NCI-H748 (cell line): ENCODE results near the gene RBM38.

Source experiments
- DNase-seq: peaks from one replicate; lab custom pipeline; 2025; ENCODE audit not compliant: unreplicated experiment; lab: John Stamatoyannopoulos, UW

Gene RBM38

DNA sequence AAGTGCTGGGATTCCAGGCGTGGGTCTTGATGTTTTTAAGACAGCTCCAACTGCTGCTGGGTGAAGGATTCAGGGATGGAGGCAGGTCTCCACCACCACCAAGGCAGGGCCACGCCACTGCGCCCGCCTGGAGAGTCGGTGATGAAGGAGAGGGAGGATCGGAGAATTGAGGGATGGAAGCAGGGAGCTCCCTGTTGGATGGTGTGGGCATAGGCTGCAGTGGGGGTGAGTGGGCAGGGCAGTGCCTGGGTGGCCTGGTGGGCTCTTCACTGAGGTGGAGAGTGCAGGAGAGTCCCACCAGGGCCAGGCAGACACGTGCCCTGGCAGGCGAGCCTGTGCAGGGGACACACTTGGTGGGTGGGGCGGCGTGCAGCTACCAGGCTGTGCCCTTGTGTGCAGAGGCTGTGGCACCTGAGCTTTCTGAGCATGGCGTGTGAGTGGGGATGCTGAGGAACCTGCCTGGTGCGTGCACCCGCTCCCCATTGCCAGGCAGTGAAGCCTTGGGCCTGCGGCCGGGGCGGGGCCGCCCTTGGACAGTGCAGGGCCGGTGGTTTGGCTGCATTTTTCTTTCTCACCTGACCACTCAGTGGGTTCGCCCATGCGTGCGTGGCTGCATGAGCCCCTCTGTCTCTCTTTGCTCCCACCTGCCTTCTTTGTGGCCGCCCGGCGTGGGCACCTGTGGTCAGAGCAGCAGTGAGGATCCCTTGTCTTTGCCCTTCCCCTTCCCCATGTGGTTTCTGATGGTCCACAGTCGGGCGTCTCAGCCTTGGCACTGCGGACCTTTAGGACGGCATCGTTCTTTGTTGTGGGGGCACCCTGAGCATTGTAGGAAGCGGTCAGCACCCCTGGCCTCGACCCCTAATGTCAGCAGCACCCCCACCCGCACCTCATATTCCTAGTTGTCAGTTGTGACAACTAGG lies 11.3 kb downstream of the RBM38 start:
- DNase-seq, result no peak

DNA sequence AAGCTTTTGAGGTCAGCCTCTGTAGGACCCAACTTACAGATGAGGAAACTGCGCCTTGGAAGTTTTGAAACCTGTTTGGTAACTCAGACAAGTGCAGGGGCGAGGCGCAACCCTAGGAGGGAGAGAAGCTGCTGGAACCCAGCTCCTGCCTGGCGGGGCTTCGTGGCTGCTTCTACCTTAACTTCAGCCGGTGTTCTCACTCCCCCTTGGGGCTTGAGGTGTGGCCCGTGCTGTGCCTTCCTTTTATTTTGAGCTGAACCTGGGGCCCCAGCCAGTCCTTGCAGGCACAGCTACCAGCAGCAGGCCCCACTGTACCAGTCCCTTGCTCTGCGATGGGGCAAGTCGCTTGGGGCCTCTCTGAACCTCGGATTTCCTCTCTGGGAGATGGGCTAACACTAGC lies 12.0 kb downstream of the RBM38 start:
- no peak for DNase-seq

DNA sequence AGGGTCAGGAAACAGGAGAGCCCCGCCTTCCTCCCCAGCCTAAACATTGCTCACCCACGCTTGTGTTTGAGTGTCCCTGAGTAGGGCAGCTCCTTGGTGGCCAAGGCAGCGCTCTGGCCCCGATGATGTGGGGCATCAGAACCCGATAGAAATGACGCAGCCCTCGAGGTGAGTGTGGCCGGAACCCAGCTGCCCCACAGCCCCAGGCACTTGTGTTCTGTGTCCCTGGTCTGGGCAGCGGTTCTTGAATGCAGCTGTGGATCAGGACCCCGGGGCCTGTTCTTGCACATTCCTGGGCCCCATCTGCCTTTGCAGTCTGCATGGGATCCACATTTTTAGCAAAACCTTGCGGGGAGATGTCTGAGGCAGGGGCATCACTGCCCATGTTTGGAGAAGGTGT lies 12.8 kb downstream of the RBM38 start:
- DNase-seq, result no peak

DNA sequence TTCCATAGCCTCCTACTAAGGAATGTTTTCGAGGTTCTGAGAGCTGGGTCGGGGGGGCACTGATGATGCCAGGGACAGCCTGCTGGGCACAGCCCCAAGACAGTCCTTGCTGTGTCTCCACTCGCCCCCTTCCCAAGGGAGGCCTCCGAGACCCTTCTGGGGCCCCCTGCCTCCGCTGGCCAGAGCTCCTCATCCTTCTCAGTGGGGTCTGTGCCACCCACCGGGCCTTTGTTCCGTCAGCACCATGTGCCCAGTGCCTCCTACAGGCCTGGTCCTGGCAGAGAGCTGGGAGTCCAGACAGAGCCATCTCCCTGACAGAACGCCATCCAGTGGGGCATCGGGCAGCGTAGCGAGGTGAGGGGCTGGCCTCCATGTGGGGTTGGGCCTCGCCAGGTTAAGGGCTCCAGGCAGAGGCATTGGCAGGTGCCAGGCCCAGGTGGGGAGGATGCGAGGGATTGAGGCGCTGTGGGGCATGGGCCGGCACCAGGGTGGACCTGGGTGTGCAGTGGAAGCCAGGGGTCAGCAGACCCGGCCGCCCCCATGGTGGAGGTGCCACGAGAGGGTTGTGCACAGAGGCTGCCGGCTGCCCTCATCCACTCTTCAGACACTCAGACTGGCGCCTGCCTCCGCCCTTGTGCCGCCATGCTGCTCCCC lies 13.3 kb downstream of the RBM38 start:
- no peak for DNase-seq

DNA sequence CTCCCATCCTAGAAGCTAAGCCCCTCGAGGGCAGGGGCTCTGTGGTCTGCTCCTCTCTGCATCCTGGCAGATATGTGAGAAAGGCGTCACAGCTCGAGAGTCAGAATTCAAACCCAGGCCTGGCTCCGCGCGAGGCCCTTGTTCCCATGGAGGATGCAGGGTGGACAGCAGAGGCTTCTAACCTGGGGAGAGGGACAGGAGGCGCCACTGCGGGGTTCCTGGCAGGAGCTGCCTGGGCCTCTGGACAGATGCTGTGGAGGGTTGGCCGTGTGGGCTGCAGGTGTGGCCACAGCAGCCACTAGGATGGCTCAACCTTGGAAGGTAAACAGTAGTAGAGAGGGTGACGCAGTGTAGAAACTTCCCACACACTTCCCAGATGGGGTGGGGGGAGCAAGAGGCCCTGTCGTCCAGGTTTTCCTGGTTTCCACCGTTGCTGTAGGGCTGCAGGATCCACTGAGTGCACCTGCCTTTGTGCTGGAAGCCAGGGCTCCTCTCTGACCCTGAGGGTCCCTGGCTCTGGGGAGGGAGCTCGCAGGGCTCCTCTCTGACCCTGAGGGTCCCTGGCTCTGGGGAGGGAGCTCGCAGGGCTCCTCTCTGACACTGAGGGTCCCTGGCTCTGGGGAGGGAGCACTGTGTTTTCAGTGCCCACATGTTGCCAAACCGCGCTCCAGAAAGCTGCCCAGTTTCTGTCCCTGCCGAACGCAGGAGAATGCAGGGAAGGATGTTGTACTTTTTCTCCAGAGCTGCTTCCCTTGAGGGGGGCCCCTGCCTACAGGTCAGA lies 14.2 kb downstream of the RBM38 start:
- DNase-seq, result no peak

DNA sequence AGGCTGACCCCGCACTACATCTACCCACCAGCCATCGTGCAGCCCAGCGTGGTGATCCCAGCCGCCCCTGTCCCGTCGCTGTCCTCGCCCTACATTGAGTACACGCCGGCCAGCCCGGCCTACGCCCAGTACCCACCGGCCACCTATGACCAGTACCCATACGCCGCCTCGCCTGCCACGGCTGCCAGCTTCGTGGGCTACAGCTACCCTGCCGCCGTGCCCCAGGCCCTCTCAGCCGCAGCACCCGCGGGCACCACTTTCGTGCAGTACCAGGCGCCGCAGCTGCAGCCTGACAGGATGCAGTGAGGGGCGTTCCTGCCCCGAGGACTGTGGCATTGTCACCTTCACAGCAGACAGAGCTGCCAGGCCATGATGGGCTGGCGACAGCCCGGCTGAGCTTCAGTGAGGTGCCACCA lies 16.4 kb downstream of the RBM38 start:
- no peak for DNase-seq

DNA sequence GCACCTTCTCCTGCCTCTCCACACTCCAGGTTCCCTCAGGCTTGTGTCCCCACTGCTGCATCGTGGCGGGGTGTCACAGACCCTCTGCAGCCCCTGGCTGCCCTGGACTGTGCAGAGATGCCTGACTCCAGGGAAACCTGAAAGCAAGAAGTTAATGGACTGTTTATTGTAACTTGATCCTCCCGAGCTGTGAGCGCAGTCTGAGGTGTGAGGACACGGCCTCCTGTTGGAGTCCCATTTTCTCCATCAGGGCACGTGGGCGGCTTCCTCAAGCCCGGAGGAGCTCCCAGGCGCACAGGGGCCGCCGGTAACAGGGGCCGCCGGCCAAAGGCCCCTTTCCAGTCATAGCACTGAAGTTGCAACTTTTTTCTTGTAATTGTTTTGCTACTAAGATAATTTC lies 16.9 kb downstream of the RBM38 start:
- no peak for DNase-seq

DNA sequence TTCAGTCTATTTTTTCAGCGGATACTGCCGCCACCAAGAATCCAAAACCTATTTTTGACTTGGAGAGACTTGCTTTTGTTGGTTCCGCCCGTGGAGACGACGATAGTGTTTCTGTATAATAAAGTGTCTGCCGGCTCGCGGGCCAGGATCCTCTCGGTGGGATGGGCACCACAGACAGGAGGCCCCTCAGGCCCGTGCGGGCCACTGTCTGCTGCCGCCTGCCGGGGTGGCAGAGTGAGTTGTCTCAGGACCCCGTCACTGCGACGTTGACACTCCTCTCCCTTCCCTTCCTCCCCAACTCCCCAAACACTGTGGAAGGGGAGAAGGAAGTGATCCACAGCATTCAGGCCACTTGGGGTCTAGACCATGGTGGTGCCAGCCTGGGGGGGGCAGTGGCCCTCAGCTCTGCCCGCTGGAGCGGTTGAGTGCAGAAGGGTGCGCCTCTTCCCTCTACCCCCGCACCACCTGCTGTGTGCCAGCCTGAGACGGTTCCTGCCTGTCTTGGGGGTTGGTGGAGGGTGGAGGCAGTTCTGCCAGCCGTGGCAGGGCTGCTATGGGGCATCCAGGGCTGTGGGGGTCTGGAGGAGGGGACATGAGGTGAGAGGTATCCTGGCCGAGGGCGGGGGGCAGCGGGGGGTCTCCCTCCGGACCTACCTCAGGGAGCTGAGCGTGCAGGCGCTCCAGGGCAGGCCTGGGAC lies 17.5 kb downstream of the RBM38 start:
- no peak for DNase-seq

DNA sequence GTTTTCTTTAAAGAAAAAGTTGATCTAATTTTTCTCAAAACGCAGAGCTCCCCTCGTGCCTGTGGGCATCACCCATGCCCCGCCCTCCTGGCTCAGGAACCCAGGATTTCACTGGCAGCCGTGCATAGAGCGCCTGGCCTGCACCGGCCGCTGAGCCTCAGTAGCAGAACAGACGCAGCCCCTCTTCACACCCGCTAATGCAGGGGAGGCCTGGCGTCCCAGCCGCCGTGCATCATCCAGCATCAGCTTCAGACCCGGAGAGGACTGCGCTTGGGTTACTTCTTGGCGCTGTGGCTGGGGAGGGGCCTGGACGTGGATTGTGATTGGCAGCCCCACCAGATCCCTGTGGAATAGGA lies 18.1 kb downstream of the RBM38 start:
- DNase-seq, result no peak

DNA sequence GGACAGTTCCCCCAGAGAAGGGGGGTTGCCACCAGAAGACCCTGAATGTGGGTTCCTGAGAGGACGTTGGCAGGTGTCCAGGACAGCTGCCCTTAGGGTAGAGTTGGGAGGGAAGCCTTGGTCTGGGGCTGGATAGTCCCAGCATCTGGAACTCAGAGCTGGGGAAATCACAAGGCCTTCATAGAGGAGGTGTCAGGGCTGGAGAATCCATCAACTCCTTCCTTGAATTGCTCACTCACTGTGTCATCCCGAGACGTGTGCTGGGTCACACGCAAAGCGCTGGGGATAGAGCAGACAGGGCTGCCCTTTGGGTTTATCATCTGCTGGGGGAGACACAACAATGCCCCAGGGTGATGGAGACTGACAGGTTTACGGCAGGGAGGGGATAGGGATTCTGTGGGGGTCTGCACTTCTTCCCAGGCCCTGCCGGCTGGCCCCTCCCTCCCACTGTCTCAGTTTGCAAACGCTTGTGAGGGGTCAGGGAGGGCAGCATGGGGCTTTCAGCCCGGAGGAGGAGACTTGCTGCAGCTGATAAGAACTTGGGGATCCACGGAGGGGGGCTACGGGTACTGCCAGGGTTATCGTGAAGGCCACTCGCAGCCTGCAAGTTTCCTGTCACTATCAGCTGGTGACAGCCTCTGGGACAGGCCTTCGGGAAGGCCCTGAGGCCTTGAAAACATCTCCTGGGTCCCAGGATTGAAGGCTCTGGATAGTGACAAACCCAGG lies 18.6 kb downstream of the RBM38 start:
- no peak for DNase-seq

DNA sequence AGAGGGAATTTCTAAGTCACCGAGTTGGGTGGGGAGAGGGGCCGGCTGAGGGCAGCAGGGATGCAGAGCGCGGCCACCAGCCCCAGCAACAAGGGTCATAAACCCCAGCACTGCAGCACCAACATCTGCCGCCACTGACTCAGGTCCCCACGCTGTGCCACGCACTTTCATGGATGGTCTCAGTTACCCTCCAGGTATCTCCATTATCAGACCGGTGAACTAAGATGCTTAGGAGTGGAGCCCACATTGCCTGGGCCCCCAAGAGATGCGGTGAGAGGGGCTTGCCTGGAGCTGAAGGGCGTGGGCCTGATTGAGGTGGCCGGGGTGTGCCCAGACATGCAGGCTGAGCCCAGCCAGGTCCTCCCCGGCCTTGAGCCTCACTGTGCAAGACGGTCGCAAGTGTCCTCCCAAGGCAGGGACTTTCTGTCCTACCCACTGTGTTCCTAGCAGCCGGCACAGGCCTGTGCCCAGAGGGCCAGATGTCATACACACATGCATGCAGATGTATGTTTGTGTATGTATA lies 19.3 kb downstream of the RBM38 start:
- DNase-seq, result no peak

DNA sequence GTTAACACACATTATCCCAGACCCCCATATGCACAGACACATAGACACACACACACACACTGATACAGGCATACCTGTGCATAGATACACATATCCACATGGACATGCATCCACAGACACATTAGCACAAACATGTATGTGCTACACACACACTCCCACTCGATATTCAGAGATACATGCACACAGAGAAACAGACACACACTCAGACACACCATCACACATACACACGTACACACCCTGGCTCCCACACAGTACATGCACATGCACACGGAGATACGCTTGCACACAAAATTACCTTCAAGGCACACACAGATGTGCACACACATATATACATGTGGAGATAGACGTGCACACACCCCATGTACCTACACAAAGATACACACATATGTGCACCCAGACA lies 19.7 kb downstream of the RBM38 start:
- DNase-seq, result no peak

DNA sequence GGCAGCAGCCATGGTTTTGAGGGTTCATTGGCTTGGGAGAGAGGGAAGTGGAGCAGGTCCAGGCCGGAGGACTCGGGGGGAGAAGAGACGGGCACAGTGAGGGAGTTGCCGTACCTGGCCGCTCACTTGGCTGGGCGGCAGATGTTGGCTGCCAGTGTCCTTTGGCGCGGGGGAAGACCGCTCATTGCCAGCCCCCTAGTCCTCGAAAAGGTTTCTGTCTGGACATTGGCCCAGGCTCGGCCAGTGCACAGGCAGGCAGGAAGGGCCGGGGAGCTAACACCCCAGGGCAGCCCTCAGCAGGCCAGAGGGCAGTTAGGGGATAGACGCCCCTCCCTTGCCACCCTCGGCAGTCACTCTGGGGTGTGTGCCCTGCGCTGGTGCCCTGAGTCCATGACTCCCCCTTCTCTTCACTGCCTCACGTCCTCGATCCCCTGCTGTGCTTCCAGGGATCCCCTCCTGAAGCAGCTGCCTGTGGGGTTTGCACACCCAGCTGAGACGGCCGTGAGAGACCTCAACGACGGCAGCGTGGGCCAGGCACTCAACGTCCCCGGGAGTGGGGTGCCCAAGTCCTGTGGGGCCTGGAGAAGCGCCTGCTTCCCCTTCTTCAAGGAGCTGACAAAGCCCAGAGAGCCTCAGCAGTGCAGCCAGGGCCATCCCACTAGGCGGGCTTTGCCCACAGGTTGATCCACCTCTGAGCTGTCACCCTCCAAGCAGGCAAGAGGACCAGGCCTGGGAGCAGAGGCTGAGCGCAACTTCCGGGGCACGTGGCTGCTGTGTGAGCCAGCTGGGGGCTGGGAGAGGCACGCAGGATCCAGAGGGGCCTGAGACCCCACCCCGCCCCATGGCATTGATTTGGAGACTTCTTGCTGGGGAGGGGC lies 20.4 kb downstream of the RBM38 start:
- no peak for DNase-seq

DNA sequence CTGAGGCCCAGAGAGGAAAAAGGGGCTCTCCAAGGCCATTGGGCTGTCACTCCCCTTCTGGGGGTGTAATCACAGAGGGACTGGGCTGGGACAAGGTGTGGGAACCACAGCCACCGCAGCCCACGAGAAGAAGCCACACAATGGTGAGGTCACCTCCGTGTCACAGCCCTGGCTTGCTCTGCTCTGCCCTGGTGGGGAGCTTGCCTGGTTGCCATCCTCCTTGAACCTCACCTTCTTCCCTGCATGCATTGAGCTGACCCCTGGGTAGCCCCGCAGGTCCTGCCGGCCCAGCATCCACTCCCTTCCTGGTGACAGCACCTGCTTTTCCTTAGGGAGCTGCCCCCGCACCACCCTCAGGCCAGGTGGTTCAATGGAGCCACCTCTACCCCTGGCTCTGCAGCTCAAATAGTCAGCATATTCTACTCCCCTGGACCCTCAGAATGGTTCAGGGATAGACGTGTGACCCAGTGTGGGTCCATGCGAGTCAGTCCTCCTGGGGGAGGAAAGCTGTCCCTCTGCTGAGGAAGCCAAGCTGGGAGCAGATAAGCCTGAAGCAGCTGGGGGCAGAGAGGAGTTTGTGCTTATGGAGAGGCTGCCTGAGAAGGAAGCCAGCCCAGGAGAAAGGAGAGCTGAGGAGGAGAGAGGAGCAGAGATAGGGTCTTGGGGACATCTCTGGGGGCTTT lies 21.3 kb downstream of the RBM38 start:
- DNase-seq, result no peak

DNA sequence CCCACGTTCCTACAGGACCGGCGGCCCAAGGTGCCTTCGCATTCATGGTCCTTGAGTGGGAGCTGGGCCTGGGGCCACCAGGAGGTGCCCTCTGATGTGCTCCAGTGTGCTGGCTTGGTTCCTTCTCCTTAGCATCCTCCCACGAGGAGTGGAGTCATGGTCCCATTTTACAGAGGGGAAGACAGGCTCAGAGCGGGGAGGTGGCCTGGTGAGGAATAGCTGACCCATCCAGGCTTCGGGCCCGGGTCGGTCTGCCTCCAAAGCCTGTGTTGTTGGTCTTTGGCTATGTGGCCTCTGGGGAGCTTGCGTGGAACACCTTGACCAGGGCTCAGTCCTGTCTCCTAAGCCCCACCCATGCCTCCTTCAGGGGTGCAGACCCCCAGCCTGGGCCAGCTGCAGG lies 22.8 kb downstream of the RBM38 start:
- no peak for DNase-seq

DNA sequence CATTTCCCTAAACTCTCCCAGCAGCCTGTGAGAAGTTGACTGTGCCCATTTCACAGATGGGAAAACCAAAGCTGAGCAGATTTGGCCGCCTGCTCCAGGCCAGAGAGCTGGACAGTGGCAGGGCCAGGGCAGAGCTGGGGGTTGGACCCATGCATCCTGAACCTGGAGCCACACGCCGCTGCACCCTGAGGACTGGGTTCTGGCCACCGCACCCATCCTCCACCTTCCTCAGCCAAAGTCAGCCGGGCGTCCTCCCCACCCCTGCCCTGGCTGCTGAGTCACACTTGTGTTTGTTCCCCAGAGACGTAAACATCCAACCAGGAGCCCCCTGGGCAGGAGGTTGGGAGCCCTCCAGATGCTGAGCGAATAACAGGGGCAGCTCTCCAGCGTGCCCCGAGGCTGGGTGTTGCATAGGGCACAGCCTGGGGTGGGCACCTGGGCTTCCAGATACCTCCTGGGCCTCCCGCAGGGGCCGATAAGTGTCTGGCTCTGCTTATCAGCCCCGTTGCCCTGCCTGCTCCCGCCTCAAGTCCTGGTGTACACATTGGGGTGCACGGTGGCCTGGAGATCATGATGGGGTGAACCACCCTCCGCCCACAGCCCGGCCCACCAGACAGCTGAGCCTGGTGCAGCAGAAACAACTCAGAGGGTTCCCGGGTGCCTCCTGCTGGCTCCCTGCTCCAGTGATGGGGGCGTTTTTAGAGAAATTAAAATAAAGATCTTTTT lies 23.8 kb downstream of the RBM38 start:
- DNase-seq, result no peak

DNA sequence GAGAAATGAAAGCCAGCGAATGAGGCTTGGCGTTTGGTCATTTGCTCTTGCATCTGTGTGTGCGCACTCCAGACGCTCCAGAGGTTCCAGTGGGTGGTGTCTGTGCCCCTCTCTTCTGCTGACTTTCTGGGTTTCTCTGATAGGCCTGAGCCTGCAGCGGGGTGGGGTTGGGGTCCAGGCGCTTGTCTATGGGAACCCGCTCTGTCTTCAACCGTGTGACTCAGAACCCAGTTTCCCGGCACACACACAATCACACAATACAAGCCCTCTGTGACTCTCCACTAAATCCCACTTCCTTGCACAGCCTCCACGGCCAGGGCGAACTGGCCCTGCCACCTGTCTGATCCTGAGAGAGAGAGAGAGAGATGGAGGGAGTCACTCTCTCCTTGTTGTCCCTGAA lies 24.6 kb downstream of the RBM38 start:
- DNase-seq, result no peak
